Liver (tissue), 3 donors: ENCODE results near the gene NEK8.

Source experiments
- TAF1 ChIP-seq: conservative IDR thresholded peaks from 2 replicates; pipeline ENCODE4 v1.6.1; 2016; ENCODE audit warnings: antibody characterized with exemption, mild to moderate bottlenecking
- TF ChIP-seq, protein P1 (sequence below): fragments of 150-350 bp; IDR thresholded peaks from 2 replicates; pipeline ENCODE4 v1.5.1; 2017; ENCODE audit warnings: improper control_type of control experiment, low read depth, low read length; ENCODE audit not compliant: missing input control
- TF ChIP-seq, protein P2 (sequence below): IDR thresholded peaks from 2 replicates; pipeline ENCODE4 v1.6.1; 2016; ENCODE audit warnings: antibody characterized with exemption
- donor health status: healthy.
- donor health status: healthy.

DNA sequence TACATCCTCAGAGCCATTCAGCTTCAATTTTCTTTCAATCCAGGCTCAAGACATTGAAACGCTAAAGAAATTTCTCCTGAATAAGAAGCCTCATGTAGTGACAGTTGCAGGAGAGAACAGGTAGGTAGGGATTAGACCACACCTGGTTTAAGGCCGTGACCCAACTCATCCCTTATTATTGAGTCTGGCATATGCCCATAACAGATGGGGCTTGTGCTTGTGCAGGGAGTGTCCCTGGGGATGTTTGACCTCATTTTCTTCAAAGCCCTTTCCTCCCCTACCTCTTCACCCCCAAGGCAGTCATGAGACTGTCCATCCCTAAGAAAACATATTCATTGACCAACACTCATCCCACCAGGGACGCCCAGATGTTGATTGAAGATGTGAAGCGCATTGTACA lies 42.3 kb upstream of the NEK8 start:
- TF ChIP-seq, protein P1, sequence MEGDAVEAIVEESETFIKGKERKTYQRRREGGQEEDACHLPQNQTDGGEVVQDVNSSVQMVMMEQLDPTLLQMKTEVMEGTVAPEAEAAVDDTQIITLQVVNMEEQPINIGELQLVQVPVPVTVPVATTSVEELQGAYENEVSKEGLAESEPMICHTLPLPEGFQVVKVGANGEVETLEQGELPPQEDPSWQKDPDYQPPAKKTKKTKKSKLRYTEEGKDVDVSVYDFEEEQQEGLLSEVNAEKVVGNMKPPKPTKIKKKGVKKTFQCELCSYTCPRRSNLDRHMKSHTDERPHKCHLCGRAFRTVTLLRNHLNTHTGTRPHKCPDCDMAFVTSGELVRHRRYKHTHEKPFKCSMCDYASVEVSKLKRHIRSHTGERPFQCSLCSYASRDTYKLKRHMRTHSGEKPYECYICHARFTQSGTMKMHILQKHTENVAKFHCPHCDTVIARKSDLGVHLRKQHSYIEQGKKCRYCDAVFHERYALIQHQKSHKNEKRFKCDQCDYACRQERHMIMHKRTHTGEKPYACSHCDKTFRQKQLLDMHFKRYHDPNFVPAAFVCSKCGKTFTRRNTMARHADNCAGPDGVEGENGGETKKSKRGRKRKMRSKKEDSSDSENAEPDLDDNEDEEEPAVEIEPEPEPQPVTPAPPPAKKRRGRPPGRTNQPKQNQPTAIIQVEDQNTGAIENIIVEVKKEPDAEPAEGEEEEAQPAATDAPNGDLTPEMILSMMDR, result no peak
- no peak for TF ChIP-seq TAF1
- TF ChIP-seq, protein P2, sequence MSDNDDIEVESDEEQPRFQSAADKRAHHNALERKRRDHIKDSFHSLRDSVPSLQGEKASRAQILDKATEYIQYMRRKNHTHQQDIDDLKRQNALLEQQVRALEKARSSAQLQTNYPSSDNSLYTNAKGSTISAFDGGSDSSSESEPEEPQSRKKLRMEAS, result no peak
